ENCODE measurements around the gene HRAS. TPM values are rescaled to one million over a fixed set of nuclear protein-coding genes. Genes with fewer than 3 reads are reported as not detected.

HRAS gene
- total and polyA plus RNA-seq, 2 donors (not counting 3 experiments of a cell fraction or from before 2014, with no cell fraction given): 103 to 109 TPM

DNA sequence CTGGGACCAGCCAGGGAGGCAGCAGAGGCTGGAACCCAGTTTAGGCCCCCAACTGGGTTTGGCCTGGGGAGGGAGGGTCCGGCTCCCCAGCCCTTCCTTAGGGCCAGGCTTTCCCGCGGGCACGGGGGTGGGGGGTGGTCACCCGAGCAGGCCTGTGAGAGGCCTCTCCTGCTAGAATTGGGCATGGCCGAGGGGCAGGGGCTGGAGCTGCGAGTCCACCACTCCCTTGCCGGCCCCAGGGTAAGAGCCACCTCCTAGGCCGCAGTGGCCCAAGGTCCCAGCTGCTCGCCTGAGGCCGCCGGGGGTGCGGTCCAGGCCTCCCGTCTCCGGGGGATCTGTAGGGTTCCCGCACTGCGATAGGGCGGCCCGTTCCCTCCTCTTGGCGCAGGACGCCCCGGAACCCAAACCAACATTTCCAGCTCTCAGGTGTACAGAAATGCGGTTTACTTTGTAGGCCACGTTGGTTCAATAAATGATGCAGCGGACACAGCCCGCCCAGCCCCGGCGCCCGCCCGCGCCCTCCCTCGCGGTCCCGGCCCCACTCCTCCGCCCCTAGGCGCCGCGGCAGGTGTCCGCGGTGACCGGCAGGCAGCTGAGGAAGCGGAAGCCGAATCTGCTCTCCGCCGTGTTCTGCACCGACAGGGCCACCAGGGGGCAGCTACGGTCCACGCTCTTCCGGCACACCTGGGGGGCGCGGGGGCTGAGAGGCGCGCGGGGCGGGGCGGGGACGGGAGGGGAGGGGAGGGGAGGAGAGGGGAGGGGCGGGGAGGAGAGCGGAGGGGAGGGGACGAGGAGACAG is 19.3 kb upstream of the HRAS start:
- Histone ChIP-seq H3K9me3 (replicated peaks; ENCODE audit: control insufficient read depth, insufficient read depth, low read length) (no peaks in the 10 kb centered on the region), H3K36me3 (ENCODE audit: control insufficient read depth in 2 of 2, extremely low read depth in 1 of 2, insufficient read depth in 2 of 2, low read length in 2 of 2) (no peaks in the 10 kb centered on the region), H3K9ac (replicated peaks; ENCODE audit: extremely low read depth, insufficient read depth, low read length) (no peak overlapping the region), H4K20me1 (replicated peaks; ENCODE audit: control insufficient read depth, extremely low read depth, insufficient read depth, low read length) (no peaks in the 10 kb centered on the region), H3K9me1 (replicated peaks; ENCODE audit: control insufficient read depth, extremely low read depth, insufficient read depth, low read length) (no peaks in the 10 kb centered on the region), H3K4me3 (replicated peaks in 1 of 3; ENCODE audit: insufficient read depth in 1 of 3, low read depth in 1 of 3, low read length in 3 of 3) (no peak overlapping the region), H2AFZ (ENCODE audit: low read depth, low read length) (no peak overlapping the region), H3K4me1 (ENCODE audit: control insufficient read depth, extremely low read depth, insufficient read depth, low read length) (peaks cover 3% of the 10 kb centered on the region), H3K79me2 (ENCODE audit: control insufficient read depth, insufficient read depth, low read length) (no peaks in the 10 kb centered on the region), H3K4me2 (ENCODE audit: insufficient read depth, low read length) (no peak overlapping the region), H3K27me3 (ENCODE audit: control insufficient read depth in 2 of 2, insufficient read depth in 2 of 2, low read length in 2 of 2) (peaks cover 13 to 21% of the 10 kb centered on the region in 2 experiments), H3K27ac (ENCODE audit: insufficient read depth, low read depth, low read length) (no peak overlapping the region)
- intact Hi-C loops (cut with micrococcal nuclease) (loop anchor here (5.0 kb wide), 1 partner anchor 173 kb away; no protein-coding TSS in a partner anchor), dilution Hi-C loops (cut with MboI; ENCODE audit: extremely low pct_ligation_motif_present, low sequenced_read_pairs) (no loop called here)
- FAIRE-seq (no peak), DNase-seq (ENCODE audit: low read depth, low spot score) (no peak)
- BruUV-seq (replicated peaks): no TSS peak
- CTCF ChIA-PET: interaction anchor here (0.6 to 2.2 kb wide), 14 partner anchors 9 to 202 kb away, joined by 3 to 26 read pairs (median 5); partner anchors contain the start of gene HRAS
- POLR2A ChIA-PET: interaction anchor here (0.7 to 1.2 kb wide), 2 partner anchors 145 to 265 kb away, joined by 3 read pairs; partner anchors contain the start of gene PNPLA2
- no peak for TF ChIP-seq FOS (IDR thresholded peaks at IDR 0.05; ENCODE audit: borderline replicate concordance, insufficient read depth, low read length)
- TF ChIP-seq POLR2AphosphoS5 (IDR thresholded peaks at IDR 0.05; ENCODE audit: insufficient read depth, low read depth, low read length): no peak
- no peak for TF ChIP-seq GATA2 (IDR thresholded peaks at IDR 0.05; ENCODE audit: insufficient read depth, insufficient read length, low read depth, low read length)
- TF ChIP-seq, protein P1, sequence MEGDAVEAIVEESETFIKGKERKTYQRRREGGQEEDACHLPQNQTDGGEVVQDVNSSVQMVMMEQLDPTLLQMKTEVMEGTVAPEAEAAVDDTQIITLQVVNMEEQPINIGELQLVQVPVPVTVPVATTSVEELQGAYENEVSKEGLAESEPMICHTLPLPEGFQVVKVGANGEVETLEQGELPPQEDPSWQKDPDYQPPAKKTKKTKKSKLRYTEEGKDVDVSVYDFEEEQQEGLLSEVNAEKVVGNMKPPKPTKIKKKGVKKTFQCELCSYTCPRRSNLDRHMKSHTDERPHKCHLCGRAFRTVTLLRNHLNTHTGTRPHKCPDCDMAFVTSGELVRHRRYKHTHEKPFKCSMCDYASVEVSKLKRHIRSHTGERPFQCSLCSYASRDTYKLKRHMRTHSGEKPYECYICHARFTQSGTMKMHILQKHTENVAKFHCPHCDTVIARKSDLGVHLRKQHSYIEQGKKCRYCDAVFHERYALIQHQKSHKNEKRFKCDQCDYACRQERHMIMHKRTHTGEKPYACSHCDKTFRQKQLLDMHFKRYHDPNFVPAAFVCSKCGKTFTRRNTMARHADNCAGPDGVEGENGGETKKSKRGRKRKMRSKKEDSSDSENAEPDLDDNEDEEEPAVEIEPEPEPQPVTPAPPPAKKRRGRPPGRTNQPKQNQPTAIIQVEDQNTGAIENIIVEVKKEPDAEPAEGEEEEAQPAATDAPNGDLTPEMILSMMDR (IDR thresholded peaks at IDR 0.05; ENCODE audit: extremely low read depth in 1 of 2, insufficient read depth in 1 of 2, low read depth in 1 of 2, low read length in 2 of 2): peak in 1 of 2 donors; percentile 54
- TF ChIP-seq EZH2 (IDR thresholded peaks at IDR 0.05; ENCODE audit: borderline replicate concordance, low read depth, low read length, severe bottlenecking): no peak
- TF ChIP-seq POLR2A (IDR thresholded peaks at IDR 0.05; ENCODE audit: low read depth, low read length): no peak
- TF ChIP-seq MYC (IDR thresholded peaks at IDR 0.05; ENCODE audit: low read depth, low read length): no peak

All from endothelial cell of umbilical vein (primary cell).